MM.1S (cell line): ENCODE data around the gene ENOX2.

Experiments
- CTCF ChIP-seq: fragments of 300-600 bp; sonication (generic); IDR thresholded peaks from 2 replicates; pipeline ENCODE4 v1.5.1; 2016; ENCODE audit warnings: antibody characterized with exemption, low read length, mixed read lengths
- EZH2 ChIP-seq: fragments of 300-600 bp; sonication (generic); optimal IDR thresholded peaks from 2 replicates; pipeline ENCODE3; 2017; ENCODE audit warnings: low read depth, mild to moderate bottlenecking, antibody characterized with exemption, low read length, mixed read lengths

DNA sequence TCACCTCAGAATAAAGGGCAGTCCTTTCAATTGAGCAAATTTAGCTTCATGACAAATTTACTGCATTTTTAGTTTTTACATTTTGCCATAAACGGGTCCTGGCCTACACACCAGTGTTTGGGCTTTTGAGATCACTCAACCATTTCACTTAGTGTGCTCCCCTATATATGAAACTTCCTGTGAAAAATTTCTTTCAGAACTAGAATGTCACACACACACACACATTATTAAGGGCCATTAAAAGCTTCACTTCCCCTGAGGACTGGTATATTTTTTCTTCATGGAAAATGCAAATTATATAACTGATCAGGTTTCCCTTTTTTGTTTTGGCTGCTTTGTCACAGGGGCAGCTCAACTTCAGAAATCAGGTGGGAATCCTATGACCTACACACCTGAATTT, 206.5 kb downstream of the ENOX2 start:
- TF ChIP-seq EZH2, result no peak
- no peak for TF ChIP-seq CTCF
